GM12878 (cell line): ENCODE data around the gene RHOC. TPM values are rescaled to one million over a fixed set of nuclear protein-coding genes. Genes with fewer than 3 reads are reported as not detected.

Source experiments
- ATAC-seq: fragments of 200-7000 bp; cut with Tn5 transposase; 3 replicates; pipeline ENCODE4 v1.9.1; 2020; ENCODE audit warnings: mild to moderate bottlenecking, moderate library complexity
- BruUV-seq: library from RNA; stranded (reverse); fragments of 400-500 nt; replicated peaks from 2 replicates; lab custom pipeline; 2021; lab: Mats Ljungman, UMichigan
- CTCF ChIA-PET: fragments of 300-600 bp; sonication (Branson Sonifier 250); formaldehyde crosslinking; extraction: SDS; loops from one replicate; lab custom pipeline; 2021; ENCODE audit warnings: inconsistent platforms; lab: Yijun Ruan, JAX
- POLR2A ChIA-PET: fragments of 350-600 bp; formaldehyde crosslinking; extraction: SDS; loops from one replicate; lab custom pipeline; 2021; ENCODE audit warnings: inconsistent platforms; lab: Charles Lee
- RAD21 ChIA-PET: fragments of 300-600 bp; sonication (Branson Sonifier 250); formaldehyde crosslinking; loops from one replicate; lab custom pipeline; 2023; ENCODE audit warnings: antibody characterized with exemption; ENCODE audit not compliant: unreplicated experiment; lab: Charles Lee
- SMC1A ChIA-PET: fragments of 300-600 bp; sonication (Branson Sonifier 250); formaldehyde crosslinking; loops from one replicate; lab custom pipeline; 2023; ENCODE audit not compliant: unreplicated experiment, uncharacterized antibody; lab: Charles Lee
- DNase-seq: peaks from one replicate; pipeline ENCODE4 v3.0.0-alpha.2; 2011; ENCODE audit warnings: low read depth, low spot score
- FAIRE-seq: peaks from 3 replicates; lab custom pipeline; 2011; peaks lifted over from hg19 to GRCh38; lab: Jason Lieb, UNC
- H2AFZ ChIP-seq: 2 replicates; pipeline ENCODE4 v1.6.0; 2011; ENCODE audit warnings: low read depth, low read length, control low read depth; ENCODE audit not compliant: control insufficient read depth
- H3K27ac ChIP-seq: 2 replicates; pipeline ENCODE4 v1.5.1; 2011; ENCODE audit warnings: control low read depth; ENCODE audit not compliant: control insufficient read depth, insufficient read depth
- H3K27me3 ChIP-seq, 2 experiments: replicated peaks in 1 of 2; 2 replicates each; pipeline versions ENCODE4 v1.6.0 to v1.6.1; 2011; ENCODE audit warnings: low read length in 1 of 2; ENCODE audit not compliant: control insufficient read depth in 2 of 2, insufficient read depth in 2 of 2
- H3K36me3 ChIP-seq, 2 experiments: 2 replicates each; pipeline ENCODE4 v1.5.1; 2011; ENCODE audit warnings: low read length in 1 of 2; ENCODE audit not compliant: control insufficient read depth in 2 of 2, insufficient read depth in 2 of 2
- H3K4me1 ChIP-seq: 2 replicates; pipeline ENCODE4 v1.6.1; 2011; ENCODE audit warnings: mild to moderate bottlenecking, low read length, moderate library complexity, mixed read lengths; ENCODE audit not compliant: control insufficient read depth, insufficient read depth
- H3K4me2 ChIP-seq: 2 replicates; pipeline ENCODE4 v1.6.0; 2011; ENCODE audit warnings: control low read depth; ENCODE audit not compliant: control insufficient read depth, insufficient read depth
- H3K4me3 ChIP-seq: fragments of 200-600 bp; sonication (generic); 2 replicates; pipeline ENCODE4 v1.5.1; 2016
- H3K79me2 ChIP-seq: 2 replicates; pipeline ENCODE4 v1.6.0; 2011; ENCODE audit warnings: low read length; ENCODE audit not compliant: control insufficient read depth, insufficient read depth
- H3K9ac ChIP-seq: 2 replicates; pipeline ENCODE4 v1.8.0; 2011; ENCODE audit warnings: low read length, control low read depth, mixed read lengths; ENCODE audit not compliant: control insufficient read depth, insufficient read depth
- H3K9me3 ChIP-seq: replicated peaks from 3 replicates; pipeline ENCODE4 v1.5.1; 2011; ENCODE audit warnings: mild to moderate bottlenecking, low read length; ENCODE audit not compliant: control insufficient read depth, insufficient read depth
- H4K20me1 ChIP-seq: 2 replicates; pipeline ENCODE4 v1.6.0; 2011; ENCODE audit not compliant: control insufficient read depth, insufficient read depth
- DPF2 ChIP-seq: fragments of 450-650 bp; IDR thresholded peaks from 2 replicates; pipeline ENCODE4 v1.6.1; 2017; ENCODE audit warnings: mild to moderate bottlenecking
- HSF1 ChIP-seq: fragments of 150-350 bp; IDR thresholded peaks from 2 replicates; pipeline ENCODE4 v1.6.1; 2014; ENCODE audit warnings: mild to moderate bottlenecking, low read depth, low read length
- MEF2A ChIP-seq: IDR thresholded peaks from 2 replicates; pipeline ENCODE4 v1.6.1; 2011; ENCODE audit warnings: low read depth, mild to moderate bottlenecking, low read length, moderate library complexity; ENCODE audit not compliant: insufficient read depth
- MYB ChIP-seq: fragments of 150-350 bp; IDR thresholded peaks from 2 replicates; pipeline ENCODE4 v1.6.1; 2014; ENCODE audit warnings: mild to moderate bottlenecking, low read depth, low read length, borderline replicate concordance
- NFYB ChIP-seq: IDR thresholded peaks from 2 replicates; pipeline ENCODE4 v1.6.1; 2011; ENCODE audit warnings: low read depth, mild to moderate bottlenecking, low read length, improper control_type of control experiment, moderate library complexity; ENCODE audit not compliant: insufficient read depth
- NR2C1 ChIP-seq: fragments of 450-650 bp; IDR thresholded peaks from 2 replicates; pipeline ENCODE4 v1.6.1; 2017; ENCODE audit warnings: antibody characterized with exemption, mild to moderate bottlenecking, moderate library complexity
- PAX8 ChIP-seq: fragments of 450-650 bp; IDR thresholded peaks from 2 replicates; pipeline ENCODE4 v1.6.1; 2017; ENCODE audit warnings: mild to moderate bottlenecking, moderate library complexity
- RCOR1 ChIP-seq: conservative IDR thresholded peaks from 2 replicates; pipeline ENCODE4 v1.6.1; 2012; ENCODE audit warnings: low read depth, low read length, improper control_type of control experiment
- RELA ChIP-seq: fragments of 450-650 bp; IDR thresholded peaks from 2 replicates; pipeline ENCODE4 v1.8.0; 2014; ENCODE audit warnings: borderline replicate concordance; ENCODE audit not compliant: partially characterized antibody
- REST ChIP-seq: IDR thresholded peaks from 2 replicates; pipeline ENCODE4 v1.6.1; 2012; ENCODE audit warnings: mild to moderate bottlenecking, low read depth, low read length
- SMC3 ChIP-seq: IDR thresholded peaks from 2 replicates; pipeline ENCODE4 v1.6.1; 2011; ENCODE audit warnings: low read length, improper control_type of control experiment, borderline replicate concordance
- SPI1 ChIP-seq: IDR thresholded peaks from 2 replicates; pipeline ENCODE4 v1.6.1; 2011; ENCODE audit warnings: low read depth, mild to moderate bottlenecking, low read length, moderate library complexity, borderline replicate concordance; ENCODE audit not compliant: insufficient read depth
- SUPT20H ChIP-seq: IDR thresholded peaks from 2 replicates; pipeline ENCODE4 v1.6.1; 2011; ENCODE audit warnings: low read depth, mild to moderate bottlenecking, low read length, moderate library complexity, borderline replicate concordance; ENCODE audit not compliant: control insufficient read depth
- TBL1XR1 ChIP-seq: IDR thresholded peaks from 2 replicates; pipeline ENCODE4 v1.6.1; 2012; ENCODE audit warnings: low read depth, low read length, improper control_type of control experiment
- WRNIP1 ChIP-seq: IDR thresholded peaks from 2 replicates; pipeline ENCODE4 v1.6.1; 2011; ENCODE audit warnings: low read depth, low read length, improper control_type of control experiment, borderline replicate concordance
- ZZZ3 ChIP-seq: IDR thresholded peaks from 2 replicates; pipeline ENCODE4 v1.6.1; 2011; ENCODE audit warnings: low read depth; ENCODE audit not compliant: control insufficient read depth, insufficient read length
- WGBS: methylation state at CpG from one replicate; pipeline ENCODE4 v1.1.6; 2016; ENCODE audit warnings: low lambda C conversion rate; ENCODE audit not compliant: insufficient replicate concordance, insufficient coverage; ENCODE audit errors: missing lambda C conversion rate; 5-methylcytosine and 5-hydroxymethylcytosine counted together
- in situ Hi-C: fragments of 300-500 bp; cut with MboI; formaldehyde crosslinking; loops from 9 replicates; pipeline ENCODE4 v1.14.3; 2018; ENCODE audit warnings: mixed read lengths
- intact Hi-C: fragments of 100-400 bp; cut with micrococcal nuclease; formaldehyde crosslinking; loops from one replicate; pipeline ENCODE4 v1.14.2; 2022; ENCODE audit not compliant: unreplicated experiment
- polyA plus RNA-seq, 11 experiments: library from polyadenylated mRNA; depleted of rRNA in 4 of 11; unstranded in 6 of 11; stranded (reverse) in 5 of 11; fragments of >200 nt; fragmentation: Nextera tagmentation in 4 of 11; fragmentation: Illumina TruSeq in 1 of 11; extraction: Ambion mirVana in 4 of 11; extraction: Trizol in 1 of 11; gene quantifications; 1 replicate in 1 of 11; 2 replicates in 10 of 11; pipeline versions ENCODE4 v1.2.1 to v1.2.3, GENCODE V29; 2011 to 2016; ENCODE audit warnings: inconsistent platforms in 2 of 11, missing spikeins in 2 of 11, low read depth in 1 of 11
- total RNA-seq, 4 experiments: library from RNA; depleted of rRNA in 3 of 4; stranded (reverse); fragments of >200 nt in 3 of 4; fragmentation: Illumina TruSeq in 1 of 4; extraction: Trizol in 1 of 4; gene quantifications; 2 replicates each; pipeline versions ENCODE4 v1.2.1 to v1.2.3, GENCODE V29; 2013 to 2021

Gene RHOC
- total and polyA plus RNA-seq, 10 of the 15 experiments (the other 5 are each of a cell fraction or from before 2014, with no cell fraction given): 20.6 to 371 (median 158) TPM

GRCh38 chr1:112698366-112699310, 8.3 kb downstream of the RHOC start:
- RAD21 ChIA-PET: interaction anchor here (0.7 to 0.9 kb wide), 3 partner anchors 12 to 304 kb away, joined by 3 to 5 read pairs (median 4); no protein-coding TSS in a partner anchor
- Histone ChIP-seq H3K27me3 (no peaks in the 10 kb centered on the region), H3K79me2 (peaks cover 4% of the 10 kb centered on the region), H3K9ac (no peak overlapping the region), H2AFZ (no peak overlapping the region), H3K27ac (no peak overlapping the region), H4K20me1 (no peaks in the 10 kb centered on the region), H3K9me3 (no peaks in the 10 kb centered on the region), H3K4me1 (peaks cover 21% of the 10 kb centered on the region), H3K4me2 (no peak overlapping the region), H3K4me3 (no peak overlapping the region), H3K36me3 (peaks cover 0 to 26% of the 10 kb centered on the region in 2 experiments; a peak in 3 of 4 replicates)
- intact Hi-C loops (no loop called here), in situ Hi-C loops (no loop called here)
- FAIRE-seq: no peak
- no peak for ATAC-seq
- no peak for DNase-seq
- WGBS: 82% methylated on average over 17 of the region's 17 CpGs
- POLR2A ChIA-PET: interaction anchor here (0.6 to 2.1 kb wide), 3 partner anchors 16 to 128 kb away, joined by 6 to 7 read pairs (median 6); partner anchors contain the start of genes MOV10 and PPM1J
- SMC1A ChIA-PET: interaction anchor here (1.1 kb wide), 1 partner anchor 24 kb away, joined by 4 read pairs; the partner anchor contains the start of gene MOV10
- CTCF ChIA-PET: interaction anchor here (1.7 to 3.0 kb wide), 2 partner anchors 15 to 24 kb away, joined by 6 to 9 read pairs; partner anchors contain the start of gene MOV10
- no TSS peak for BruUV-seq
- no peak for TF ChIP-seq REST
- no peak for TF ChIP-seq MEF2A
- TF ChIP-seq RCOR1: no peak
- no peak for TF ChIP-seq NR2C1
- TF ChIP-seq DPF2: no peak
- TF ChIP-seq SPI1: no peak
- no peak for TF ChIP-seq WRNIP1
- no peak for TF ChIP-seq RELA
- no peak for TF ChIP-seq PAX8
- no peak for TF ChIP-seq ZZZ3
- TF ChIP-seq MYB: no peak
- no peak for TF ChIP-seq TBL1XR1
- TF ChIP-seq NFYB: no peak
- no peak for TF ChIP-seq HSF1
- no peak for TF ChIP-seq SUPT20H
- TF ChIP-seq SMC3: no peak
